ENCODE data around the gene LDLRAD2.

The LDLRAD2 gene

DNA sequence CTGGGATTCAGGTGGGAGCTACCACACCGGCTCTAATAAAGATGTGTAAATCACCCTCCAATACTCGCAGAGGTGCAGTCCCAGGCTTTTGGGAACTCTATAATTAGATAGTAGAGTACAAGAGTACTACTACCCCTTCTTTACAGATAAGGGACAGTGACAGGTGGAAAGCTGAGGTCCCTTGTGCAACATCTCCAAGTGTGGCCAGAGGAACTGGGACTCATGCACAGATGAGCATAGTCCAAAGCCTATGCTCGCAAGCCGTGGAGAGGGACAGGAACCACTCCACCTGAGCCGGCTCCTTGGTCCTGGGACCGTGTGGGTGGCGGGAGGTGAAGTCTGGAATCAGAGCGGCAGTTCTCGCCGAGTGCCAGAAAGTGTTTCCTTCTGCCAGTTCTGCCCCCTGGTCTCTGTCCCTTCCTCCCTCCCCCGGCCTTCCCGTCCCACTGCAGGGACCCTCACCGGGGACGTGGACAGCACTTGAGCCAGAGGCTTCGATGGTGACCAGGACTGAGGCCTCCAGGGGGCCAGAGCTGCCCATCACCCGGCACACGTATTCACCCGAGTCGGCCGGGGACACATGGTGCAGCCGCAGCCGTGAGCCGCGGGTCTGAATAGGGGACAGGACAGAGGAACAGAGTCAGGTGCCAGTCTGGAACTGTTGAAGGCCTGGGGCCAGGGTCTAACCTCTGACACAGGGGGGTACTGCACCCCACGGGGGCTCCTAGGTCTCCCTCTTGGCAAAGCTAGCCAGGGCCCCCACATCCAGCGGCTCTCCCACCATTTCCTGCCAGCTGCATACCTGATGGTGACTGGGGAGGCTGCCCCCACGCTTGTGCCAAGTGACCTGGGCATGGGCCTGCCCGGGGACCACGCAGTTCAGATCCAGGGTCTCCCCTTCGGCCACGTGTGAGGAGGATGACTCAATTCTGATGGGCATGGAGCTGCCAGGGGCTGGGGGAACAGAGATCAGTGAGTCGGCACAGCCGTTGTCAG, 33.9 kb downstream of the LDLRAD2 start:
- no peak for DNase-seq

DNA sequence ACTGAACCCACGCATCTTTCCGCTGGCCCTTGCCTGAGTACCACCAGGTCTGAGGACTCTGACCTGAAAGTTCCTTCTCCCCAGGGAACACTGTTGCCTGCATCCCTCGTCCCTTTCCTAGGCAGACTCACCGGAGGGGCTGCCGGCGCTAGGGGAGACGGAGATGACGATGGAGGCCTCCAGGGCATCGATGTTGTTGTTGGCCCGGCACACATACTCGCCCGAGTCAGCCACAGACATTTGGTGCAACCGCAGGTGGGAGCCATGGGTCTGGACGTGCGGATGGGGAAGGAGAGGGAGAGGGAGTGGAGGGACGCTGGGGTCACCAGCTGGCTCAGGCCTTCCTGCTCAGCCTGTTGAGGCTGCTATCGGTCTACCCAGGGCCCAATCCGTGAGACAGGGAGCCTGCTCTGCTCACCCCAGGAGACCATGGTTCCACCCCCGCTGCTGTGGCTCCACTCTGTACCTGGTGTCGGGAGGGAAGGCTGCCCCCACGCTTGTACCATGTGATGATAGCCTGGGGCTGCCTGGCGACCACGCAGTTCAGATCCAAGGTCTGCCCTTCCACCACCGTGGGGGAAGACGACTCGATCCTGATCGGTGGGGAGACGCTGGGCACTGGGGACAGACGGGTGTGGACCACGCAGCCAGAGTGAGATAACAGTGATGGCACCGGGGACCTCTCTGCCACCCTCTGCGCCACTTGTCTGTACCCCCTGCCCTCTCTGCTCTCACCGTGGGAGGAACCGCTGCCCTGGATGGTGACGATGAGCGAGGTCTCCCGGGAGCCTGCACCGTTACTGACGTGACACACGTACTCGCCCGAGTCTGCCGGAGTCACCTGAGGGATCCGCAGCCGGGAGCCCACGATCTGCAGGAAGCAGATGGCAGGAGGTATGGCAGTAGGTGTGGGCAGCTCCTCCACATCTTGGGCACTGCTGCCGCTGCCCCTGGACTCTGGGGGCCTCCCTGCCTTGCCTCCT, 35.4 kb downstream of the LDLRAD2 start:
- no peak for DNase-seq

DNA sequence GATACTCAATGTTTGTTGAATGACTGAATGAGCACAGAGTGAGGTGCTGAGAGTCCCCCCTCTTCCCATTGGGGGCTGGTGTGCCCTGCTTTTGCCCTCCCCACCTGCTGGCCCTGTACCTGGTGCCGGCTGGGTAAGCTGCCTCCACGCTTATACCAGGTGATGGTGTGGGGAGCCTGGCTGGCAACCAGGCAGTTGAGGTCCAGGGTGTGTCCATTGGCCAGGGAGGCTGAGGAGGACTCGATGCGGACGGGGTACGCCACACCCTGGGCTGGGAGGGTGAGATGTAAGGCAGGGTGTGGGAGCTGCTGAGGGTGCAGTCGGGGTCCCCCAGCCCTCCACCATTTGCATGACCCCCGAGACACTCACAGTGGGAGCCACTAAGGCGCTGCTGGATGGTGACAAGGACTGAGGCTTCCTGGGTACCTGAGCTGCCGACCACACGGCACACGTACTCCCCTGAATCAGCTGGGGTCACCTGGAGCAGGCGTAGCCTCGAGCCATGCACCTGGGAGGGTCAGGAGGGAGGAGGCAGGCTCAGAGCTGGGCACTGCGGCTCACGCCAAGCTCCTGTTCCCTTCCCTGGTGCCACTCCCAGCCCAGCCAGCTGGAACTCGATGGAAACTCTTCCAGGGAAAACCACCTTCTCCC, 36.6 kb downstream of the LDLRAD2 start:
- DNase-seq = no peak

DNA sequence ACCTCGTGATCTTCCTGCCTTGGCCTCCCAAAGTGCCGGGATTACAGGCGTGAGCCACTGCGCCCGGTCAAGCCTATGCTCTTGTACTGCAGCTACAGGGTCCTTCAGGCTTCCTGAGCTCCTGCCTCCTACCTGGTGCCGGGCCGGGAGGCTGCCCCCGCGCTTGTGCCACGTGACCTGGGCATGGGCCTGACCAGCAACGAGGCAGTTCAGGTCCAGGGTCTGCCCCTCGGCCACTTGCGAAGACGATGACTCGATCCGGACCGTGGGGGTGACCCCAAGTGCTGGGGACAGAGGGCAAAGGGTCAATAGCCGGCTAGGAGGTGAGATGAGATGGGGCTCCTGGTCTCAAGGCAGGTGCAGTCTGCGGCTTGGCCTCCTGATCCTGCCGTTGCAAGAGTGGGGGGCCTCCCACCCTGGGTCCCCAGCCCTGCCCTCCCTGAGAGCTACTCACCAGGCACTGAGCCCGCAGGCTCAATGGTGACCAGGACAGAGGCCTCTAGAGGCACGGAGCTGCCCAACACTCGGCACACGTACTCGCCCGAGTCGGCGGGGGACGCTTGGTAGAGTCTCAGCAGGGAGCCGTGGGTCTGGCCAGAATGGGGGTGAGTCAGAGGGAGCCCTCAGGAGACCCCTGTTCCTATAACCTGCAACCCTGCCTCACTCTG, 38.0 kb downstream of the LDLRAD2 start:
- DNase-seq = no peak

GRCh38 chr1:21851430-21852250, 39.6 kb downstream of the LDLRAD2 start:
- DNase-seq = no peak

- no peak for DNase-seq
Observed at GRCh38 chr1:21852282-21853130, 40.4 kb downstream of the LDLRAD2 start.

- no peak for DNase-seq
Observed at GRCh38 chr1:21853131-21853427, 41.0 kb downstream of the LDLRAD2 start.

- no peak for DNase-seq
Observed at GRCh38 chr1:21854090-21854750, 42.2 kb downstream of the LDLRAD2 start.

- DNase-seq = no peak
Observed at GRCh38 chr1:21854751-21855131, 42.7 kb downstream of the LDLRAD2 start.

- DNase-seq = no peak
Observed at GRCh38 chr1:21855257-21856096, 43.4 kb downstream of the LDLRAD2 start.

DNA sequence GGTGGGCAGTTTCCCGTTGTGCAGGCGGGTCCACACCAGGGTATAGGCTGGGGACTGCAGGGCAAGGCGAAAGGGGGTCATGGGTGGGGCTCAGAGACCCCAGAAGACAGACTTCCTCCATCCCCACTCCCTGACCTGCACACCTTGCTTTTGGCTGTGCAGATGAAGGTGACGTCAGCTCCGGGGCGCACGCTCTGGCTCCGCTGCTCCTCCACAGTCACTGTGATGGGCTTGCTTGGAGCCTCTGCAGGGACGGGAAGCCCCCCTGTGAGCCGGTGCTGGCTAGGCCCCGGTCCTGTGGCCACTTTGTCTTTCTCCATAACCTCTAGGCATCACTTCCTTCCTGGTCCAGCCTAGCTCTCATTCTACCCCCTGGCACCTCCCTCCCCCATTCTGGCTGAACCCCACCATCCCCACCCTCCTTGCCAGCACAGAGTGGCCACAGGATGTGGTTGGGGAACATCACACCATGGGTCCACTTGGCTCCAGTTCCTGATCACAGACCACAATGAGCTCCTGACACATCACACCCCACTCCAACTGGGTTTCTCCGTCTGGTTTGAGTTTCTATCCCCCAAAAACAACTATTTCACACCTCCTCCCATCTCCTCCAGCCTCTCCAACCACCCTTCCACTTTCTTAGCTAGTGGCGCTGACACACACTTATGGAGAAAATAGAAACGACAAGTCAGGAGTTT, 45.2 kb downstream of the LDLRAD2 start:
- DNase-seq = no peak

DNA sequence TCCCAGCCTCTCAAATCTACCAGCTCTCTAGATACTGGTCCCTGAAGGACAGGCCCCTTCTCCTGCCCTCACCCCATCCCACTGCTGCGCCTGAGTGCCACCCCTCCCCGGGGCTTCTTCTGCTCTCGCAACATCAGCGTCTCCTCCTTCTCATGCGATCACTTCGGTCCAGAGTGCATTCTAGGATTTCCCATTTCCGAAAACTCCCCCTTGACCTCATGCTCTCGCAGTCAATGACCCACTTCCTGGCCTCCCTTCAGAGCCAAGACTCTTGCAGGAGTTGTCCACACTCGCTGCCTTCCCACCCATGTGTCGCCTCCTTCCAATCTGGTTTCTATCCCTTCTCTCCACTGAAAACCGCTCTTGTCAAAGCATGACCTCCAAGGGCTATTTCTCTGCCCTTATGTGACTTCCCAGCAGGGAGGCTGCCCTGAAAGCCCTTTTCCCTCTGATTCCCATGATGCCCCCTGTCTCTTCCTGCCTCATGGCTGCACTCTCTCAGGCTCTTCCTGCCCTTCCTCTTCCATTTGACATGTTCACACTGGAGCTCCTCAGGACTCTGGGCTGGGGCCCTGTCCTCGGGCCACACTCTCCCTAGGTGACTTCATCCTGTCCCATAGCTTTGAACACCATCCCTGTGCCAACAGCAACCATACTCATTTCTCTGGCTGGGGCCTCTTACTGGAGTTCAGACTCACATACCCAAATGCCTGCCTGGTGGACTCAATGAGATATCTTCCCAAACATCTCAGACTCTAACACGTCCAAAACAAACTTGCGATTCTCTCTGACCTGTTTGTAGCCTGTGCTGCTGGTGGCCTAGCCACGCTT, 46.0 kb downstream of the LDLRAD2 start:
- DNase-seq = no peak

GRCh38 chr1:21859669-21860179, 47.7 kb downstream of the LDLRAD2 start:
- DNase-seq = no peak

- DNase-seq = no peak
Observed at GRCh38 chr1:21860971-21861370, 48.9 kb downstream of the LDLRAD2 start.

- DNase-seq = no peak
Observed at GRCh38 chr1:21861602-21862429, 49.8 kb downstream of the LDLRAD2 start.

DNA sequence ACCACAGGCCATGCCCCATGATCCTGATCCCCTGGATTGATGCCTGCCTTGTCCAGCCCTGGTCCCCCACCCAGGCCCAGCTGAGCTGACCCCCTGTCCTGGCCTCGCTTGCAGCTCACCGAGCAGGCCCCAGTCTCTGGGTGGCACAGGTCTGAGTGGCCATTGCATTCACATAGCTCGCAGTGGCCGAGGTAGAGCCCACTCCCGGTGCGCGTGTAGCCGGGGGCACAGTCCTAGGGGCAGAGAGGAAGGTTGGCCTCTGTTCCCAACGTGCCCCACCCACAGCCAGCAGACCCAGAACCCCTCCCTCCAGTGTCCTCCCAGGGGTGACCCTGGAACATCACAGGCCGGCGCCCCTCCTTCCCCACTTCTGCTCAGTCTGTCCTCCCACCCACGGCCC, 51.9 kb downstream of the LDLRAD2 start:
- DNase-seq = no peak
